ENCODE measurements around the gene XRCC6. TPM values are rescaled to one million over a fixed set of nuclear protein-coding genes. Genes with fewer than 3 reads are reported as not detected.
A peak's percentile ranks its signal among the peaks of the same experiment; 100 is the strongest.

The XRCC6 gene
- total RNA-seq, 1 experiment from 2014 or later, result 414 TPM

GRCh38 chr22:41576877-41577276 is 44.2 kb upstream of the XRCC6 start:
- peaks cover 9% of the 10 kb centered on the region for H3K9me3 Mint-ChIP-seq (ENCODE audit: unreplicated experiment)
- ChIA-PET CTCF (interaction anchor here (0.7 to 2.3 kb wide), 6 partner anchors 9 to 33 kb away, joined by 3 to 11 read pairs (median 4); partner anchors contain the start of genes PMM1 and POLR3H), POLR2A (interaction anchor here (1.3 to 1.6 kb wide), 2 partner anchors 13 to 44 kb away, joined by 3 to 8 read pairs; partner anchors contain the start of genes DESI1, PMM1 and XRCC6)
- no peak overlapping the region for H3K27ac Mint-ChIP-seq (ENCODE audit: unreplicated experiment)
- no peaks in the 10 kb centered on the region; the same call in 1 of the 2 replicates for H3K36me3 ChIP-seq (ENCODE audit: control insufficient read depth, insufficient read depth, low read length)
- no peaks in the 10 kb centered on the region for H3K27me3 Mint-ChIP-seq (ENCODE audit: insufficient read depth, unreplicated experiment)
- H3K36me3 Mint-ChIP-seq (ENCODE audit: insufficient read depth, unreplicated experiment), result no peaks in the 10 kb centered on the region
- H3K9me3 ChIP-seq, result no peaks in the 10 kb centered on the region
- H3K4me3 Mint-ChIP-seq (ENCODE audit: unreplicated experiment), result no peak overlapping the region
- intact Hi-C loops (cut with micrococcal nuclease; ENCODE audit: unreplicated experiment), result loop anchor here (1.0 kb wide), 1 partner anchor 20 kb away; no protein-coding TSS in a partner anchor
- H3K4me3 ChIP-seq (ENCODE audit: low read depth, low read length), result no peak overlapping the region
- H3K27me3 ChIP-seq (replicated peaks; ENCODE audit: control insufficient read depth, insufficient read depth, low read length), result no peaks in the 10 kb centered on the region
- no peaks in the 10 kb centered on the region for H3K4me1 ChIP-seq
- no peaks in the 10 kb centered on the region for H3K4me1 Mint-ChIP-seq (ENCODE audit: low read depth, unreplicated experiment)
- peak; percentile 74 to 78 for DNase-seq
- BruUV-seq (replicated peaks), result TSS peak; percentile 68
- TF ChIP-seq, protein P1, sequence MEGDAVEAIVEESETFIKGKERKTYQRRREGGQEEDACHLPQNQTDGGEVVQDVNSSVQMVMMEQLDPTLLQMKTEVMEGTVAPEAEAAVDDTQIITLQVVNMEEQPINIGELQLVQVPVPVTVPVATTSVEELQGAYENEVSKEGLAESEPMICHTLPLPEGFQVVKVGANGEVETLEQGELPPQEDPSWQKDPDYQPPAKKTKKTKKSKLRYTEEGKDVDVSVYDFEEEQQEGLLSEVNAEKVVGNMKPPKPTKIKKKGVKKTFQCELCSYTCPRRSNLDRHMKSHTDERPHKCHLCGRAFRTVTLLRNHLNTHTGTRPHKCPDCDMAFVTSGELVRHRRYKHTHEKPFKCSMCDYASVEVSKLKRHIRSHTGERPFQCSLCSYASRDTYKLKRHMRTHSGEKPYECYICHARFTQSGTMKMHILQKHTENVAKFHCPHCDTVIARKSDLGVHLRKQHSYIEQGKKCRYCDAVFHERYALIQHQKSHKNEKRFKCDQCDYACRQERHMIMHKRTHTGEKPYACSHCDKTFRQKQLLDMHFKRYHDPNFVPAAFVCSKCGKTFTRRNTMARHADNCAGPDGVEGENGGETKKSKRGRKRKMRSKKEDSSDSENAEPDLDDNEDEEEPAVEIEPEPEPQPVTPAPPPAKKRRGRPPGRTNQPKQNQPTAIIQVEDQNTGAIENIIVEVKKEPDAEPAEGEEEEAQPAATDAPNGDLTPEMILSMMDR (IDR thresholded peaks at IDR 0.05; ENCODE audit: insufficient read depth in 1 of 2, low read depth in 1 of 2, low read length in 1 of 2, severe bottlenecking in 1 of 2, unreplicated experiment in 1 of 2), result peak; percentile 64 to 90

- Histone ChIP-seq H3K9me3 (no peaks in the 10 kb centered on the region), H3K4me3 (ENCODE audit: low read depth, low read length) (no peak overlapping the region), H3K27me3 (replicated peaks; ENCODE audit: control insufficient read depth, insufficient read depth, low read length) (no peaks in the 10 kb centered on the region), H3K36me3 (ENCODE audit: control insufficient read depth, insufficient read depth, low read length) (no peaks in the 10 kb centered on the region; the same call in none of the 2 replicates), H3K4me1 (no peaks in the 10 kb centered on the region)
- POLR2A ChIA-PET, result no interaction called here
- no peaks in the 10 kb centered on the region for H3K4me1 Mint-ChIP-seq (ENCODE audit: low read depth, unreplicated experiment)
- H3K9me3 Mint-ChIP-seq (ENCODE audit: unreplicated experiment), result no peaks in the 10 kb centered on the region
- TF ChIP-seq, protein P1 (IDR thresholded peaks at IDR 0.05; ENCODE audit: insufficient read depth in 1 of 2, low read depth in 1 of 2, low read length in 1 of 2, severe bottlenecking in 1 of 2, unreplicated experiment in 1 of 2), result no peak
- H3K27me3 Mint-ChIP-seq (ENCODE audit: insufficient read depth, unreplicated experiment), result no peaks in the 10 kb centered on the region
- no peak for DNase-seq
- H3K27ac Mint-ChIP-seq (ENCODE audit: unreplicated experiment), result peak overlapping the region; percentile 35
- no peaks in the 10 kb centered on the region for H3K36me3 Mint-ChIP-seq (ENCODE audit: insufficient read depth, unreplicated experiment)
- CTCF ChIA-PET, result interaction anchor here (0.6 to 2.3 kb wide), 3 partner anchors 19 to 93 kb away, joined by 3 to 11 read pairs (median 4); no protein-coding TSS in a partner anchor
- BruUV-seq (replicated peaks), result no TSS peak
- intact Hi-C loops (cut with micrococcal nuclease; ENCODE audit: unreplicated experiment), result no loop called here
- no peak overlapping the region for H3K4me3 Mint-ChIP-seq (ENCODE audit: unreplicated experiment)
Observed at GRCh38 chr22:41578114-41578513, 43.0 kb upstream of the XRCC6 start.

DNA sequence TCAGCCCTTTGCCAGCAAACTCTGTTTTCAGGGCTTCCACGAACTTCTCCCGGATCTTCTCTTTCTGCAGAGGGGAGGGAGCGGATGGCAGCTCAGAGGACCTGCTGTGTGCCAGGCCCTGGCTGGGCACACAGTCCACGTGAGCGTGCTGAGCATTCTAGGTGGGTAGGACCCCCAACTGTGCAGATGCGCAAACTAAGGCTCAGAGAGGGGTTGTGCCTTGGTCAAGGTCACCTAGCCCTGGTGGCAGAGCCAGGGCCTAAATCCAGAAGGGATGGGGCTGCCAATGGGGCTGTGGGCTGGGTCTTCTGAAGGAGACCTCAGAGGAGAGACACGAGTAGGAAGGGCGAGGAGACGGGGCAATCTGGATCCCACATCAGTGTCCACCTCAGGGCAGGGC is 42.3 kb upstream of the XRCC6 start:
- no peak overlapping the region for H3K27ac Mint-ChIP-seq (ENCODE audit: unreplicated experiment)
- CTCF ChIA-PET, result no interaction called here

More for the DNA sequence above, 42.3 kb upstream of the XRCC6 start:
- Histone ChIP-seq H3K36me3 (ENCODE audit: control insufficient read depth, insufficient read depth, low read length) (no peaks in the 10 kb centered on the region; the same call in none of the 2 replicates), H3K4me1 (no peaks in the 10 kb centered on the region), H3K4me3 (ENCODE audit: low read depth, low read length) (no peak overlapping the region), H3K9me3 (no peaks in the 10 kb centered on the region), H3K27me3 (replicated peaks; ENCODE audit: control insufficient read depth, insufficient read depth, low read length) (no peaks in the 10 kb centered on the region)
- DNase-seq, result no peak
- H3K36me3 Mint-ChIP-seq (ENCODE audit: insufficient read depth, unreplicated experiment), result no peaks in the 10 kb centered on the region
- no peaks in the 10 kb centered on the region for H3K4me1 Mint-ChIP-seq (ENCODE audit: low read depth, unreplicated experiment)
- no peaks in the 10 kb centered on the region for H3K27me3 Mint-ChIP-seq (ENCODE audit: insufficient read depth, unreplicated experiment)
- POLR2A ChIA-PET, result no interaction called here
- H3K9me3 Mint-ChIP-seq (ENCODE audit: unreplicated experiment), result no peaks in the 10 kb centered on the region
- no peak overlapping the region for H3K4me3 Mint-ChIP-seq (ENCODE audit: unreplicated experiment)
- TF ChIP-seq, protein P1 (IDR thresholded peaks at IDR 0.05; ENCODE audit: insufficient read depth in 1 of 2, low read depth in 1 of 2, low read length in 1 of 2, severe bottlenecking in 1 of 2, unreplicated experiment in 1 of 2), result no peak
- intact Hi-C loops (cut with micrococcal nuclease; ENCODE audit: unreplicated experiment), result no loop called here
- no TSS peak for BruUV-seq (replicated peaks)
